Muscle layer of colon (tissue), 2 donors: ENCODE measurements around the gene SEMA4A.

Experiments used
- H3K27ac ChIP-seq: one replicate; pipeline ENCODE4 v1.7.0; 2013; ENCODE audit warnings: low read depth, mild to moderate bottlenecking, low read length, moderate library complexity
- H3K27me3 ChIP-seq, 2 donors: one replicate each; pipeline ENCODE4 v1.7.0; 2013; ENCODE audit warnings: low read length in 2 of 2, mild to moderate bottlenecking in 2 of 2; ENCODE audit not compliant: insufficient read depth in 2 of 2, control insufficient read depth in 1 of 2
- H3K36me3 ChIP-seq: one replicate; pipeline ENCODE4 v1.7.0; 2013; ENCODE audit warnings: mild to moderate bottlenecking, low read length; ENCODE audit not compliant: insufficient read depth
- H3K4me1 ChIP-seq: one replicate; pipeline ENCODE4 v1.7.0; 2013; ENCODE audit warnings: mild to moderate bottlenecking, low read length; ENCODE audit not compliant: insufficient read depth
- H3K4me3 ChIP-seq, 2 donors: one replicate each; pipeline ENCODE4 v1.7.0; 2013; ENCODE audit warnings: low read length in 2 of 2, low read depth in 1 of 2, mild to moderate bottlenecking in 1 of 2, moderate library complexity in 1 of 2
- H3K9ac ChIP-seq: one replicate; pipeline ENCODE4 v1.7.0; 2013; ENCODE audit warnings: low read length
- H3K9me3 ChIP-seq: one replicate; pipeline ENCODE4 v1.7.0; 2013; ENCODE audit warnings: mild to moderate bottlenecking, low read length
- donor health status: abdominal sarcoma.
- donor health status: Adenocarcinoma of cecum.

SEMA4A gene

GRCh38 chr1:156128654-156129597, 24.5 kb upstream of the SEMA4A start:
- Histone ChIP-seq H3K9ac (peak overlapping the region; percentile 86), H3K27me3 (no peaks in the 10 kb centered on the region), H3K4me3 (peak overlapping the region in 1 of 2 donors; percentile 52), H3K4me1 (peaks cover 67% of the 10 kb centered on the region), H3K27ac (peak overlapping the region; percentile 95), H3K9me3 (no peaks in the 10 kb centered on the region), H3K36me3 (peaks cover 35% of the 10 kb centered on the region)

- peaks cover 57% of the 10 kb centered on the region for H3K4me1 ChIP-seq
Observed at GRCh38 chr1:156129687-156130577, 23.5 kb upstream of the SEMA4A start.

GRCh38 chr1:156130578-156130942, 22.8 kb upstream of the SEMA4A start:
- Histone ChIP-seq H3K36me3 (peaks cover 51% of the 10 kb centered on the region), H3K9ac (peak overlapping the region; percentile 86), H3K9me3 (no peaks in the 10 kb centered on the region), H3K4me1 (peaks cover 50% of the 10 kb centered on the region), H3K27me3 (no peaks in the 10 kb centered on the region), H3K27ac (peak overlapping the region; percentile 95), H3K4me3 (no peak overlapping the region)

More at GRCh38 chr1:156129687-156130577, 23.5 kb upstream of the SEMA4A start:
- peak overlapping the region; percentile 95 for H3K27ac ChIP-seq
- peak overlapping the region; percentile 6 to 52 for H3K4me3 ChIP-seq
- no peaks in the 10 kb centered on the region for H3K27me3 ChIP-seq
- H3K9me3 ChIP-seq, result no peaks in the 10 kb centered on the region
- peak overlapping the region; percentile 86 for H3K9ac ChIP-seq
- peaks cover 45% of the 10 kb centered on the region for H3K36me3 ChIP-seq

- Histone ChIP-seq H3K4me3 (no peak overlapping the region), H3K9me3 (no peaks in the 10 kb centered on the region), H3K9ac (no peak overlapping the region), H3K36me3 (peaks cover 90% of the 10 kb centered on the region), H3K4me1 (peaks cover 12% of the 10 kb centered on the region), H3K27ac (no peak overlapping the region), H3K27me3 (no peaks in the 10 kb centered on the region)
Observed at GRCh38 chr1:156134716-156135435, 18.5 kb upstream of the SEMA4A start.

GRCh38 chr1:156135930-156136871, 17.2 kb upstream of the SEMA4A start:
- Histone ChIP-seq H3K9ac (no peak overlapping the region), H3K4me3 (no peak overlapping the region), H3K27ac (no peak overlapping the region), H3K4me1 (peaks cover 16% of the 10 kb centered on the region), H3K9me3 (no peaks in the 10 kb centered on the region), H3K36me3 (peaks cover 92% of the 10 kb centered on the region), H3K27me3 (no peaks in the 10 kb centered on the region)

- no peak overlapping the region for H3K9ac ChIP-seq
- no peaks in the 10 kb centered on the region for H3K27me3 ChIP-seq
- peaks cover 84% of the 10 kb centered on the region for H3K36me3 ChIP-seq
- H3K4me3 ChIP-seq, result no peak overlapping the region
- H3K4me1 ChIP-seq, result peaks cover 23% of the 10 kb centered on the region
- no peaks in the 10 kb centered on the region for H3K9me3 ChIP-seq
- no peak overlapping the region for H3K27ac ChIP-seq
Observed at GRCh38 chr1:156136970-156137483, 16.4 kb upstream of the SEMA4A start.

GRCh38 chr1:156138458-156138867, 14.9 kb upstream of the SEMA4A start:
- Histone ChIP-seq H3K4me1 (peaks cover 23% of the 10 kb centered on the region), H3K27ac (no peak overlapping the region), H3K36me3 (peaks cover 72% of the 10 kb centered on the region), H3K27me3 (no peaks in the 10 kb centered on the region), H3K9ac (no peak overlapping the region), H3K4me3 (no peak overlapping the region), H3K9me3 (no peaks in the 10 kb centered on the region)

- H3K9me3 ChIP-seq, result no peaks in the 10 kb centered on the region
- no peak overlapping the region for H3K4me3 ChIP-seq
- peak overlapping the region; percentile 80 for H3K27ac ChIP-seq
- H3K27me3 ChIP-seq, result no peaks in the 10 kb centered on the region
- no peak overlapping the region for H3K9ac ChIP-seq
- H3K36me3 ChIP-seq, result peaks cover 46% of the 10 kb centered on the region
- peaks cover 35% of the 10 kb centered on the region for H3K4me1 ChIP-seq
Observed at GRCh38 chr1:156140879-156141707, 12.3 kb upstream of the SEMA4A start.

- peak overlapping the region; percentile 2 for H3K27ac ChIP-seq
Observed at GRCh38 chr1:156143765-156144489, 9.5 kb upstream of the SEMA4A start.

More at GRCh38 chr1:156143765-156144489, 9.5 kb upstream of the SEMA4A start:
- no peaks in the 10 kb centered on the region for H3K27me3 ChIP-seq
- peaks cover 18% of the 10 kb centered on the region for H3K36me3 ChIP-seq
- H3K4me1 ChIP-seq, result peaks cover 46% of the 10 kb centered on the region
- no peak overlapping the region for H3K4me3 ChIP-seq
- H3K9me3 ChIP-seq, result no peaks in the 10 kb centered on the region
- no peak overlapping the region for H3K9ac ChIP-seq
